ENCODE data around the gene PTPRN2.

- no peak for TF ChIP-seq CTCF (conservative IDR thresholded peaks at IDR 0.05; ENCODE audit: low read depth, low read length)
- TF ChIP-seq EZH2 (IDR thresholded peaks at IDR 0.05; ENCODE audit: borderline replicate concordance, low read depth, low read length, poor library complexity, severe bottlenecking) = no peak
These were observed 871.7 kb downstream of the PTPRN2 start for GRCh38 chr7:157715938-157716280.

Data from A673 (cell line).